ENCODE data around the gene MT1G. TPM values are rescaled to one million over a fixed set of nuclear protein-coding genes. Genes with fewer than 3 reads are reported as not detected.
A peak's percentile ranks its signal among the peaks of the same experiment; 100 is the strongest.

MT1G gene
- total and polyA plus RNA-seq, 9 of the 15 experiments (the other 6 are each of a cell fraction or from before 2014, with no cell fraction given) = 0.28 to 1.7 (median 0.69) TPM; not detected in 4

- DNase-seq (ENCODE audit: extremely low read depth in 1 of 4, low spot score in 3 of 4) (no peak), FAIRE-seq (no peak), ATAC-seq (no peak)
- Histone ChIP-seq H3K4me3 (no peak overlapping the region), H3K9ac (ENCODE audit: insufficient read depth in 1 of 2, low read depth in 2 of 2, low read length in 2 of 2) (0 out of 4 replicates have a peak overlapping the region, but pooled peaks of 1 of the 2 experiments have one; percentile 35), H3K4me2 (ENCODE audit: insufficient read depth, low read length) (no peak overlapping the region), H3K4me1 (replicated peaks in 1 of 2; ENCODE audit: control insufficient read depth in 2 of 2, insufficient read depth in 2 of 2, low read length in 2 of 2) (no peaks in the 10 kb centered on the region; a peak in 1 of 5 replicates), H3K9me1 (ENCODE audit: control insufficient read depth, insufficient read depth, low read length) (no peaks in the 10 kb centered on the region), H3K27me3 (ENCODE audit: control insufficient read depth in 2 of 2, insufficient read depth in 2 of 2, low read length in 2 of 2) (peaks cover 5 to 39% of the 10 kb centered on the region in 2 experiments; a peak in 3 of 5 replicates), H3K9me3 (replicated peaks; ENCODE audit: control insufficient read depth, insufficient read depth, low read depth, low read length) (no peaks in the 10 kb centered on the region), H2AFZ (ENCODE audit: low read depth, low read length) (no peak overlapping the region), H3K79me2 (ENCODE audit: control insufficient read depth, insufficient read depth, low read length) (no peaks in the 10 kb centered on the region), H3K27ac (ENCODE audit: extremely low read depth, low read depth, low read length) (no peak overlapping the region), H4K20me1 (replicated peaks; ENCODE audit: control insufficient read depth, insufficient read depth, low read length) (no peaks in the 10 kb centered on the region), H3K36me3 (ENCODE audit: control insufficient read depth, insufficient read depth, low read length) (no peaks in the 10 kb centered on the region)
- POLR2A ChIA-PET = no interaction called here
- intact Hi-C loops (cut with micrococcal nuclease) = no loop called here
- WGBS (ENCODE audit: insufficient coverage, low coverage, missing lambda C conversion rate) = 13% methylated on average over 4 of the region's 4 CpGs
- no TSS peak for BruUV-seq (replicated peaks)
- CTCF ChIA-PET (ENCODE audit: low intra/inter-chr PET ratio) = no interaction called here
- in situ Hi-C loops (cut with MboI) = no loop called here
- no peak for TF ChIP-seq MYBL2 (IDR thresholded peaks at IDR 0.05; ENCODE audit: low read depth)
- no peak for TF ChIP-seq MYBL2 (CRISPR knock-in tag; IDR thresholded peaks at IDR 0.05; ENCODE audit: borderline replicate concordance)
- TF ChIP-seq ZNF592 (IDR thresholded peaks at IDR 0.05) = no peak
- TF ChIP-seq ATF1 (CRISPR knock-in tag; IDR thresholded peaks at IDR 0.05) = no peak
- TF ChIP-seq ATF1 (tag; IDR thresholded peaks at IDR 0.05) = no peak
- TF ChIP-seq FUS (optimal IDR thresholded peaks at IDR 0.05; ENCODE audit: low read depth, low read length) = no peak
- no peak for TF ChIP-seq CBX5 (IDR thresholded peaks at IDR 0.05; ENCODE audit: borderline replicate concordance, low read depth)
- TF ChIP-seq RERE (CRISPR knock-in tag; IDR thresholded peaks at IDR 0.05; ENCODE audit: borderline replicate concordance) = no peak
- peak; percentile 36; the same call in 1 of the 2 replicates for TF ChIP-seq PKNOX1 (IDR thresholded peaks at IDR 0.05)
- no peak for TF ChIP-seq STAT5A (IDR thresholded peaks at IDR 0.05; ENCODE audit: borderline replicate concordance, low read length)
- no peak for TF ChIP-seq ZNF75A (CRISPR knock-in tag; IDR thresholded peaks at IDR 0.05)
- TF ChIP-seq RBM34 (IDR thresholded peaks at IDR 0.05; ENCODE audit: borderline replicate concordance, insufficient read depth, low read length) = no peak
- TF ChIP-seq TEAD4 (IDR thresholded peaks at IDR 0.05; ENCODE audit: low read length) = no peak
- TF ChIP-seq TEAD4 (CRISPR knock-in tag; IDR thresholded peaks at IDR 0.05; ENCODE audit: borderline replicate concordance) = no peak
Observed at GRCh38 chr16:56691885-56692284, 24.0 kb upstream of the MT1G start.

Measured in K562 (cell line).